ENCODE data around the gene TRIM59. TPM values are rescaled to one million over a fixed set of nuclear protein-coding genes. Genes with fewer than 3 reads are reported as not detected.

TRIM59 gene
- total and polyA plus RNA-seq, 2 donors (not counting 1 experiment from before 2014, with no cell fraction given), result 13.6 to 31.2 TPM

DNA sequence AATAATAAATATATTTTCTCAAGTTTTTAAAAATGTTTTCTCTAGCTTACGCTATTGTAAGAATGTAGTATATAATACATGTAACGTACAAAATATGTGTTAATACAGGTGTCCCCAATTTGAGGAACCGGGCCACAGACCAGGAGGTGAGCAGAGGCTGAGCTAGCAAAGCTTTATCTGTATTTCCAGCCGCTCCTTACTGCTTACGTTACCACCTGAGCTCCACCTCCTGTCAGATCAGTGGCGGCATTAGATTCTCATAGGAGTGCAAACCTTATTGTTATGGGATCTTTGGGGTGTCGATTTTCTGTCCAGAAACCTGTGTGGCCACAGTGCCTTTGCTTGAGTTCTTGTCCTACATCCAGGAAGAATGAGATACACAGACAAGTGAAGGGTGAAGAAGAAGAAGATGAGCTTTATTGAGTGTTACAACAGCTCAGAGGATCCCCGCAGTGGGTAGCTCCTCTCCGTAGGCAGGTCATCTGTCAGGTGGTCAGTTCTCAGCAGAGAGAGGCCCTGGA lies 9.9 kb upstream of the TRIM59 start:
- no peak overlapping the region for H3K9ac ChIP-seq (ENCODE audit: insufficient read depth, low read length)
- no peak overlapping the region for H3K4me3 ChIP-seq (replicated peaks in 1 of 4; ENCODE audit: control extremely low read depth in 1 of 4, insufficient read depth in 1 of 4, low read depth in 3 of 4, low read length in 4 of 4)
- no peaks in the 10 kb centered on the region for H3K9me3 ChIP-seq (ENCODE audit: control insufficient read depth, insufficient read depth, low read depth, low read length)
- no peaks in the 10 kb centered on the region for H3K36me3 ChIP-seq (ENCODE audit: control insufficient read depth, insufficient read depth, low read length)
- no peak for DNase-seq (ENCODE audit: low read depth in 2 of 2)
- no peak overlapping the region for H2AFZ ChIP-seq (ENCODE audit: low read length)
- H3K27me3 ChIP-seq (ENCODE audit: control insufficient read depth, insufficient read depth, low read length), result no peaks in the 10 kb centered on the region
- no peaks in the 10 kb centered on the region for H3K79me2 ChIP-seq (ENCODE audit: control insufficient read depth, insufficient read depth, low read length)
- no peak overlapping the region for H3K27ac ChIP-seq (ENCODE audit: insufficient read depth, low read length)
- TF ChIP-seq, protein P1, sequence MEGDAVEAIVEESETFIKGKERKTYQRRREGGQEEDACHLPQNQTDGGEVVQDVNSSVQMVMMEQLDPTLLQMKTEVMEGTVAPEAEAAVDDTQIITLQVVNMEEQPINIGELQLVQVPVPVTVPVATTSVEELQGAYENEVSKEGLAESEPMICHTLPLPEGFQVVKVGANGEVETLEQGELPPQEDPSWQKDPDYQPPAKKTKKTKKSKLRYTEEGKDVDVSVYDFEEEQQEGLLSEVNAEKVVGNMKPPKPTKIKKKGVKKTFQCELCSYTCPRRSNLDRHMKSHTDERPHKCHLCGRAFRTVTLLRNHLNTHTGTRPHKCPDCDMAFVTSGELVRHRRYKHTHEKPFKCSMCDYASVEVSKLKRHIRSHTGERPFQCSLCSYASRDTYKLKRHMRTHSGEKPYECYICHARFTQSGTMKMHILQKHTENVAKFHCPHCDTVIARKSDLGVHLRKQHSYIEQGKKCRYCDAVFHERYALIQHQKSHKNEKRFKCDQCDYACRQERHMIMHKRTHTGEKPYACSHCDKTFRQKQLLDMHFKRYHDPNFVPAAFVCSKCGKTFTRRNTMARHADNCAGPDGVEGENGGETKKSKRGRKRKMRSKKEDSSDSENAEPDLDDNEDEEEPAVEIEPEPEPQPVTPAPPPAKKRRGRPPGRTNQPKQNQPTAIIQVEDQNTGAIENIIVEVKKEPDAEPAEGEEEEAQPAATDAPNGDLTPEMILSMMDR (conservative IDR thresholded peaks at IDR 0.05 in 1 of 2, IDR thresholded peaks at IDR 0.05 in 1 of 2; ENCODE audit: low read depth in 1 of 2, low read length in 2 of 2), result no peak
- no peak for TF ChIP-seq EZH2 (IDR thresholded peaks at IDR 0.05; ENCODE audit: low read length, missing control alignments)
- H3K4me2 ChIP-seq (ENCODE audit: extremely low read depth, insufficient read depth, low read length), result no peak overlapping the region
- H4K20me1 ChIP-seq (ENCODE audit: control insufficient read depth, extremely low read depth, insufficient read depth, low read length), result no peaks in the 10 kb centered on the region
- no peaks in the 10 kb centered on the region for H3K4me1 ChIP-seq (ENCODE audit: control insufficient read depth, extremely low read depth, insufficient read depth, low read length)

DNA sequence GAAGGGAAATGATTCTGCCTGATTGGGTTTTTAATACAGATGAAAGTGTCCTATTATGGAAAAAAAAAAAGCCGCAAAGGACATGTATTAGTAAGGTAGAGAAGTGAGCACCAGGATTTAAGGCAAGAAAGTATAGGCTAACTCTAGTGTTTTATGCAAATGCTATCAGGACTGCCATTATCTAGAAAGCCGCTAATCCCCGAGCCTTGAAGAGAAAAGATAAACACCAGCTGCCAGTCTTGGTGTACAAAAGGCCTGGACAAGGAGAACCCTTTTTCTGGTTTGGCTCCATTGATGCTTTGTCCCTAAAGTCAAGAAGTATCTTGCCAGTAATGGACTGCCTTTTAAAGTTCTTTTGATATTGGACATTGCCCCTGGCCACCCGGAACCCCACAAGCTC lies 8.6 kb upstream of the TRIM59 start:
- no peak for DNase-seq (ENCODE audit: low read depth in 2 of 2)
- no peak overlapping the region for H3K4me3 ChIP-seq (replicated peaks in 1 of 4; ENCODE audit: control extremely low read depth in 1 of 4, insufficient read depth in 1 of 4, low read depth in 3 of 4, low read length in 4 of 4)
- no peak overlapping the region for H2AFZ ChIP-seq (ENCODE audit: low read length)
- no peak overlapping the region for H3K4me2 ChIP-seq (ENCODE audit: extremely low read depth, insufficient read depth, low read length)
- H4K20me1 ChIP-seq (ENCODE audit: control insufficient read depth, extremely low read depth, insufficient read depth, low read length), result no peaks in the 10 kb centered on the region
- H3K27ac ChIP-seq (ENCODE audit: insufficient read depth, low read length), result no peak overlapping the region
- TF ChIP-seq, protein P1 (conservative IDR thresholded peaks at IDR 0.05 in 1 of 2, IDR thresholded peaks at IDR 0.05 in 1 of 2; ENCODE audit: low read depth in 1 of 2, low read length in 2 of 2), result no peak
- no peak for TF ChIP-seq EZH2 (IDR thresholded peaks at IDR 0.05; ENCODE audit: low read length, missing control alignments)
- H3K79me2 ChIP-seq (ENCODE audit: control insufficient read depth, insufficient read depth, low read length), result no peaks in the 10 kb centered on the region
- H3K36me3 ChIP-seq (ENCODE audit: control insufficient read depth, insufficient read depth, low read length), result no peaks in the 10 kb centered on the region
- H3K9me3 ChIP-seq (ENCODE audit: control insufficient read depth, insufficient read depth, low read depth, low read length), result no peaks in the 10 kb centered on the region
- no peak overlapping the region for H3K9ac ChIP-seq (ENCODE audit: insufficient read depth, low read length)
- no peaks in the 10 kb centered on the region for H3K4me1 ChIP-seq (ENCODE audit: control insufficient read depth, extremely low read depth, insufficient read depth, low read length)
- no peaks in the 10 kb centered on the region for H3K27me3 ChIP-seq (ENCODE audit: control insufficient read depth, insufficient read depth, low read length)

DNA sequence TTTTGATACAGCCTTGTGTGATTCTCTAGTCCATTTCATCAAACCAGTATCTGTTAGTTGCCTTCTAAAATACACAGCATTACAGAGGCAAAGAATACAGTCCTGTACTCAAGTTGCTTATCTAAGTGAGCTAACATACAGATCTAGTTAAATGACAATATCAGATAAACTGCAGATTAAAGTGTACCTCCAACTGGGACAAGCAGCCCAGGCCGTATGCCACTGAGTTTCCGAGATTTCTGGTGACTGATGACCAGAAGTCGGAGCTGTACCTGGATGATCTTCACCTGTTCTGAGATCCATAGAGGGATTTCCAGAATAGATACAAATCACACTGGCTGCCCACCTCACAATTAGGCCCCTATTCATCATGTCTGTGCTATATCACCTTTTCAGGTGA lies 6.3 kb upstream of the TRIM59 start:
- H2AFZ ChIP-seq (ENCODE audit: low read length), result no peak overlapping the region
- no peaks in the 10 kb centered on the region for H3K27me3 ChIP-seq (ENCODE audit: control insufficient read depth, insufficient read depth, low read length)
- H4K20me1 ChIP-seq (ENCODE audit: control insufficient read depth, extremely low read depth, insufficient read depth, low read length), result no peaks in the 10 kb centered on the region
- no peaks in the 10 kb centered on the region for H3K79me2 ChIP-seq (ENCODE audit: control insufficient read depth, insufficient read depth, low read length)
- H3K4me2 ChIP-seq (ENCODE audit: extremely low read depth, insufficient read depth, low read length), result no peak overlapping the region
- H3K9me3 ChIP-seq (ENCODE audit: control insufficient read depth, insufficient read depth, low read depth, low read length), result no peaks in the 10 kb centered on the region
- no peaks in the 10 kb centered on the region for H3K4me1 ChIP-seq (ENCODE audit: control insufficient read depth, extremely low read depth, insufficient read depth, low read length)
- TF ChIP-seq, protein P1 (conservative IDR thresholded peaks at IDR 0.05 in 1 of 2, IDR thresholded peaks at IDR 0.05 in 1 of 2; ENCODE audit: low read depth in 1 of 2, low read length in 2 of 2), result no peak
- TF ChIP-seq EZH2 (IDR thresholded peaks at IDR 0.05; ENCODE audit: low read length, missing control alignments), result no peak
- H3K9ac ChIP-seq (ENCODE audit: insufficient read depth, low read length), result no peak overlapping the region
- no peak overlapping the region for H3K4me3 ChIP-seq (replicated peaks in 1 of 4; ENCODE audit: control extremely low read depth in 1 of 4, insufficient read depth in 1 of 4, low read depth in 3 of 4, low read length in 4 of 4)
- H3K27ac ChIP-seq (ENCODE audit: insufficient read depth, low read length), result no peak overlapping the region
- no peak for DNase-seq (ENCODE audit: low read depth in 2 of 2)
- no peaks in the 10 kb centered on the region for H3K36me3 ChIP-seq (ENCODE audit: control insufficient read depth, insufficient read depth, low read length)
